Measurements from ENCODE around the gene GALNS.

DNA sequence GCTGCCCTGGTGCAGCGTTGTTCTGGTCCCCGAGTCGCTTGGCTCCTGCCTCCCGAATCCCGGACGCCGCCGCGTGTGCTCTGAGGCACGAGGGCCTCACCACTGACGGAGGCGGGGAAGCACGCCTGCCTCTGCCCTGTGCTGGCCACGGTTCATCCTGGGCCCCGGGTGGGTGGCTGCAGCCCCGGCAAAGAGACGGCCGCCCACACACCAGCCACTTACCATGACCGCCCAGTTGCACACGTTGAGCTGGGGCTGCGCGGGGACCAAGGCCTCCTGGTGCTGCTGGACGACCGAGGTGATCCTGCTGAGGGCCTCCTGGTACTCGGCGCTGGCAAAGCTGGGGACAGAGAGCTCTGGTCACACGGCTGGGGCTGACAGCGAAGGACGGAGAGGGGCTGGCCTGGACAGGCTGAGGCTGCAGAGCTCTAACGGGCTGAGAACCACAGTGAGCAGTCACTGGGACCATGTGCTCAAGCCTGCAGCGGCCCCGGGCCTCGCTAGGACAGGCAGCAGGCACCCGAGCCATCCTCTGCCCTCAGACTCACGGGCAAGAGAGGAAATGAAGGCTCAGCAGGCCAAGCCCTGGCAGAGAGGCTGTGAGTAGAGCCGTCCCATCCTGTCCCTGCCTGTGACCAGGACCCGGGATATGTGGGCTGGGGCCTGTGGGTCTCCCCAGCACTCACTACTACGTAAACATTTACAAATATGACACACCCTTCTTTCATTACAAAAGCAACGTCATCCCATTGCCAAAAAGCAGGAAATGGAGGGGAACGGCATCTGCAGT lies 38.8 kb downstream of the GALNS start:
- TF ChIP-seq EZH2 (IDR thresholded peaks at IDR 0.05), result no peak
- TF ChIP-seq POLR2AphosphoS5 (IDR thresholded peaks at IDR 0.05; ENCODE audit: borderline replicate concordance, low read depth, low read length), result no peak

Data from SK-N-MC (cell line).